Adrenal gland (tissue), 12 donors: Measurements from ENCODE around the gene HPF1. TPM values are rescaled to one million over a fixed set of nuclear protein-coding genes. Genes with fewer than 3 reads are reported as not detected.

Source experiments
- DNase-seq, 7 donors: peaks; one replicate each; pipeline ENCODE4 v3.0.0-alpha.2; 2019 to 2020
- H3K27ac ChIP-seq, 5 donors: fragments of 200-600 bp; sonication (generic) in 4 of 5; 1 replicate in 3 of 5; 2 replicates in 2 of 5; pipeline versions ENCODE4 v1.5.1 to v1.8.0; 2016 to 2020; ENCODE audit warnings: mild to moderate bottlenecking in 1 of 5
- H3K27me3 ChIP-seq: fragments of 200-600 bp; 2 replicates; pipeline ENCODE4 v1.8.0; 2021
- H3K36me3 ChIP-seq, 2 donors: fragments of 200-600 bp; replicated peaks in 1 of 2; 1 replicate in 1 of 2; 2 replicates in 1 of 2; pipeline versions ENCODE4 v1.5.1 to v1.8.0; 2018 to 2022
- H3K4me1 ChIP-seq, 2 donors: fragments of 200-600 bp; replicated peaks in 1 of 2; 1 replicate in 1 of 2; 2 replicates in 1 of 2; pipeline versions ENCODE4 v1.5.1 to v1.8.0; 2018 to 2021
- H3K4me3 ChIP-seq, 4 donors: fragments of 200-600 bp; sonication (generic) in 3 of 4; one replicate each; pipeline ENCODE4 v1.5.1; 2016 to 2018
- H3K9me3 ChIP-seq, 3 donors: fragments of 200-600 bp; sonication (generic) in 1 of 3; replicated peaks in 1 of 3; 1 replicate in 2 of 3; 2 replicates in 1 of 3; pipeline versions ENCODE4 v1.5.1 to v1.8.0; 2016 to 2021
- POLR2A ChIP-seq, 2 donors: fragments of 450-650 bp; IDR thresholded peaks; one replicate each; pipeline ENCODE4 v1.6.1; 2017; ENCODE audit warnings: antibody characterized with exemption in 2 of 2, mild to moderate bottlenecking in 2 of 2, moderate library complexity in 1 of 2
- WGBS, 4 donors: extraction: QIAGEN DNeasy Blood & Tissue Kit in 2 of 4; methylation state at CpG; one replicate each; pipeline versions ENCODE4 v1.1.5 to v1.1.7; 2013 to 2017; 5-methylcytosine and 5-hydroxymethylcytosine counted together
- intact Hi-C, 2 donors: fragments of 100-400 bp; cut with DNase I; formaldehyde crosslinking; loops; one replicate each; pipeline versions ENCODE4 v1.14.1 to v1.15.0; 2022 to 2023
- polyA plus RNA-seq, 3 donors: library from polyadenylated mRNA; stranded (reverse); fragments of 200-250 nt in 2 of 3; fragments of 350-450 nt in 1 of 3; fragmentation: Illumina TruSeq in 1 of 3; extraction: RNeasy Lipid Tissue Mini Kit (QIAGEN cat#74804) in 1 of 3; gene quantifications; one replicate each; pipeline ENCODE4 v1.2.3, GENCODE V29; 2013 to 2014
- total RNA-seq, 9 donors: library from RNA; depleted of rRNA in 4 of 9; stranded (reverse); fragments of >200 nt in 4 of 9; fragments of 120-200 nt in 1 of 9; fragmentation: NEBNext Ultra II Directional in 1 of 9; extraction: Animal tissue kit (Norgen Biotek cat#: 25700) in 1 of 9; gene quantifications; one replicate each; pipeline versions ENCODE4 v1.1.0 to v1.2.4, GENCODE V29; 2013 to 2023
- TF ChIP-seq, protein P1 (sequence below), 6 experiments: fragments of 450-650 bp in 4 of 6; fragments of 200-600 bp in 2 of 6; sonication (generic) in 1 of 6; IDR thresholded peaks; 1 replicate in 5 of 6; 2 replicates in 1 of 6; pipeline versions ENCODE4 v1.5.1 to v1.8.0; 2016 to 2021; ENCODE audit warnings: antibody characterized with exemption in 6 of 6, mild to moderate bottlenecking in 2 of 6, moderate library complexity in 1 of 6
- donor health status: healthy with polysubstance abuse.
- donor health status: Bipolar disorder and iron deficiency.
- donor health status: DM: yes; HTN: yes; CAD: no.
- donor health status: DM: no; HTN: no; CAD: no.
- donor health status: DM: no; HTN: no; CAD: no.
- donor health status: DM: yes; HTN: yes; CAD: no.

The HPF1 gene
- total and polyA plus RNA-seq, 12 donors = 20.5 to 71.2 (median 28.4) TPM

DNA sequence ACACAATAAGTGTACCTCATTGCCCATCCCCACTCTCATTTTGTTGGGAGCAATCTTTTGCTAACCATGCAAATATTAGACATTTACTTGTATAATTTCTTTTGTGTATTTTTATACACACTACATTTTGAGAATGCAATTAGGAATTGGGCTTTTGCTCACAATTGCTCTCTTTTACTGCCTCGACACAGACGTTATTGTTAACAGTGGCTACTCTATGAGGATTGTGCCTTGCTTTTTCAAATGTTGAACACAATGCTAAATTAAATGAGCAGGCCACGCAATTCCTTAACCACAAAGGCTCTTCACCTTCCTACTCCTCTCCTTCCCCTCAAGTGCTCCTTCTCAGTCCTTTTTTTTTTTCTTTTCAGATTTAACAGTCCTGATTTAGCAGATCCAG is 42.8 kb upstream of the HPF1 start:
- intact Hi-C loops = no loop called here
- DNase-seq = no peak
- Histone ChIP-seq H3K27me3 (no peaks in the 10 kb centered on the region), H3K4me3 (no peak overlapping the region), H3K9me3 (no peaks in the 10 kb centered on the region), H3K4me1 (no peaks in the 10 kb centered on the region), H3K27ac (no peak overlapping the region), H3K36me3 (no peaks in the 10 kb centered on the region)
- WGBS, 4 donors = 75 to 92% (median 86%) methylated on average over 3 of the region's 3 CpGs
- TF ChIP-seq, protein P1, sequence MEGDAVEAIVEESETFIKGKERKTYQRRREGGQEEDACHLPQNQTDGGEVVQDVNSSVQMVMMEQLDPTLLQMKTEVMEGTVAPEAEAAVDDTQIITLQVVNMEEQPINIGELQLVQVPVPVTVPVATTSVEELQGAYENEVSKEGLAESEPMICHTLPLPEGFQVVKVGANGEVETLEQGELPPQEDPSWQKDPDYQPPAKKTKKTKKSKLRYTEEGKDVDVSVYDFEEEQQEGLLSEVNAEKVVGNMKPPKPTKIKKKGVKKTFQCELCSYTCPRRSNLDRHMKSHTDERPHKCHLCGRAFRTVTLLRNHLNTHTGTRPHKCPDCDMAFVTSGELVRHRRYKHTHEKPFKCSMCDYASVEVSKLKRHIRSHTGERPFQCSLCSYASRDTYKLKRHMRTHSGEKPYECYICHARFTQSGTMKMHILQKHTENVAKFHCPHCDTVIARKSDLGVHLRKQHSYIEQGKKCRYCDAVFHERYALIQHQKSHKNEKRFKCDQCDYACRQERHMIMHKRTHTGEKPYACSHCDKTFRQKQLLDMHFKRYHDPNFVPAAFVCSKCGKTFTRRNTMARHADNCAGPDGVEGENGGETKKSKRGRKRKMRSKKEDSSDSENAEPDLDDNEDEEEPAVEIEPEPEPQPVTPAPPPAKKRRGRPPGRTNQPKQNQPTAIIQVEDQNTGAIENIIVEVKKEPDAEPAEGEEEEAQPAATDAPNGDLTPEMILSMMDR (IDR thresholded peaks at IDR 0.05) = no peak

DNA sequence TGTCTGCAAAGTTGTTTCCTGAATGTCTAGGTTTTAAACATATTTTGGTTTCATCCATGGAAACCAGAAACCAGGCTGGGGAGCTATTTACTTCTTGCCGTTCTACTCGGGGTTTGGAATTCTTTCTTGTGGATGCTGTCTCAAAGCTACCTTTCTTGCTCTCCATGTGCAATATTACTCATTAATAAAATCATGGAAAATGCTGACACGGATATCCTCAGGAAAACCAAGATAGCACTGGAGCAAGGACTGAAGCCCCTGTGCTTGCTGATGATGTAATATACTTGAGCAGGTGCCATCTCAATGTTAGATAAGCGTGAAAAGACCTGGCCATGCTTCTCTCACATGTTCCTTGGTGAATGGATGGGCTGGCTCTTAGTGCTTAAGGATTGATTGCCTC is 41.5 kb upstream of the HPF1 start:
- TF ChIP-seq, protein P1 (IDR thresholded peaks at IDR 0.05) = no peak
- no peak for TF ChIP-seq POLR2A (IDR thresholded peaks at IDR 0.05)
- H3K4me1 ChIP-seq = no peaks in the 10 kb centered on the region

DNA sequence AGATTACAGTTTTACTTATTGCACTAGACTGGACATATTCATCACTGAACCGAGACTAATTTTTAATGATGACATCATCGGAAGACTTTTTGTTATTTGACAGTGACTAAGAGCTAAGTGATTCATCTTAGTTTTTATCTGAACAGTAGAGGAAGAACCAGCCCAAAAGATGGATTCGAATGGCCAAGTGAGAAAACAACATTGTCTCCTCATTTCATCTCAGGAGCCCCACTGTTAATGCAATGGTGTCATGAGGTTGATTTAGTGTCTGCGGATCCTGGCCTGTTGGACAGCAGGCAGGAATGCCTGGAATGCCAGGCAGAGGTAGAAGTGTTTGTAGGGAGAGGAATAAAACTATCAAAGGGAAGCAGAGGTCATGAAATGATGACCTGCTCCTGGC is 37.8 kb upstream of the HPF1 start:
- Histone ChIP-seq H3K36me3 (no peaks in the 10 kb centered on the region), H3K9me3 (no peaks in the 10 kb centered on the region), H3K27ac (no peak overlapping the region), H3K27me3 (no peaks in the 10 kb centered on the region), H3K4me3 (no peak overlapping the region), H3K4me1 (peaks cover 0 to 9% of the 10 kb centered on the region in 2 donors)
- no peak for TF ChIP-seq POLR2A (IDR thresholded peaks at IDR 0.05)
- TF ChIP-seq, protein P1 (IDR thresholded peaks at IDR 0.05) = no peak
- 23 to 35% (median 29%) methylated on average over 4 of the region's 4 CpGs for WGBS, 4 donors
- no peak for DNase-seq
- intact Hi-C loops = no loop called here

More for the DNA sequence above, 41.5 kb upstream of the HPF1 start:
- intact Hi-C loops = no loop called here
- Histone ChIP-seq H3K9me3 (no peaks in the 10 kb centered on the region), H3K27me3 (no peaks in the 10 kb centered on the region), H3K27ac (no peak overlapping the region), H3K4me3 (no peak overlapping the region), H3K36me3 (no peaks in the 10 kb centered on the region)
- DNase-seq = no peak
- 75 to 80% (median 77%) methylated on average over 4 of the region's 4 CpGs for WGBS, 4 donors

DNA sequence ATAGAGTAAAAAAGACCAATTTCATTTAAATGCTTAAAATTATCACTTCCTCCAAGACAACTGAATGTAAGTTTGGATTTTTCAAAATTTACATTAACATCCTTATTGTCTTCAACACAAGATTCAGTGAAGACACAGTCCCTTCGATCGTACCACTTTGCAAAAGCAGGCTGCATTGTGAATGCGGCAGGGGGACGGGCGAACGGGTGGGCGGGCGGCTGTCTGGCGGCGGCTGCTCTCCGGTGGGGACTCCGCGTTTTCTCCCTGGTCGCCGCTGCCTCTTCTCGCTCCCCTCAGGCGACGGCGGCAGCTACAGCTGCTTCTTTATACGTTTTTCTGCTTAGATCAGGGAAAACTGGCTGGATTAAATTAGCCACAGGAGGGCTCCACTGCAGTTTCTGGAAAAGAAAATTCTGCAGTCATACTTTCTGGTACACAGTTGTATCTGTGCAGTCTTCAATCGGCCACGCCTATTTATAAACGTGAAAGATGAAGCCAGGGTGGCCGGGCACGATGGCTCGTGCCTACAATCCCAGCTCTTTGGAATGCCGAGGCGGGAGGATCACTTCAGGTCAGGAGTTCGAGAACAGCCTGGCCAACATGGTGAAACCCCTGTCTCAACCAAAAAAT is 33.9 kb upstream of the HPF1 start:
- no peaks in the 10 kb centered on the region for H3K9me3 ChIP-seq
- TF ChIP-seq, protein P1 (IDR thresholded peaks at IDR 0.05) = peak in 5 of 6 experiments; percentile 34 to 60 (median 41)
- no peak for TF ChIP-seq POLR2A (IDR thresholded peaks at IDR 0.05)
- H3K4me1 ChIP-seq = peaks cover 0 to 9% of the 10 kb centered on the region in 2 donors
- H3K27me3 ChIP-seq = peaks cover 5% of the 10 kb centered on the region
- DNase-seq = peak; percentile 31 to 69 (median 48)
- 4 to 15% (median 6%) methylated on average over 28 to 29 of the region's 29 CpGs for WGBS, 4 donors
- H3K36me3 ChIP-seq = no peaks in the 10 kb centered on the region
- H3K4me3 ChIP-seq = peak overlapping the region in 2 of 4 donors; percentile 15 to 41
- no peak overlapping the region for H3K27ac ChIP-seq
- intact Hi-C loops = no loop called here
